Right lobe of liver (tissue), 6 donors: ENCODE results near the gene KCNMA1. TPM values are rescaled to one million over a fixed set of nuclear protein-coding genes. Genes with fewer than 3 reads are reported as not detected.

Experiments
- ATAC-seq, 4 donors: fragments of 200-7000 bp; cut with Tn5 transposase; one replicate each; pipeline ENCODE4 v1.9.1; 2020; ENCODE audit warnings: mild to moderate bottlenecking in 4 of 4, moderate library complexity in 4 of 4
- DNase-seq, 3 donors: peaks; one replicate each; pipeline ENCODE4 v3.0.0-alpha.2; 2020
- H3K27ac ChIP-seq, 3 donors: fragments of 200-600 bp; one replicate each; pipeline ENCODE4 v1.8.0; 2022
- H3K27me3 ChIP-seq, 2 donors: fragments of 200-600 bp; one replicate each; pipeline ENCODE4 v1.8.0; 2022
- H3K36me3 ChIP-seq, 4 donors: fragments of 200-600 bp; sonication (generic) in 1 of 4; one replicate each; pipeline versions ENCODE4 v1.5.1 to v1.8.0; 2017 to 2022; ENCODE audit warnings: control low read depth in 1 of 4
- H3K4me1 ChIP-seq, 4 donors: fragments of 200-600 bp; sonication (generic) in 1 of 4; one replicate each; pipeline versions ENCODE4 v1.5.1 to v1.8.0; 2017 to 2022; ENCODE audit warnings: control low read depth in 1 of 4
- H3K4me3 ChIP-seq, 3 donors: fragments of 200-600 bp; one replicate each; pipeline ENCODE4 v1.8.0; 2022
- H3K9me3 ChIP-seq, 4 donors: fragments of 200-600 bp; sonication (generic) in 1 of 4; one replicate each; pipeline versions ENCODE4 v1.5.1 to v1.8.0; 2017 to 2022; ENCODE audit warnings: control low read depth in 1 of 4
- POLR2A ChIP-seq: fragments of 450-650 bp; IDR thresholded peaks from one replicate; pipeline ENCODE4 v1.6.1; 2017; ENCODE audit warnings: antibody characterized with exemption, mild to moderate bottlenecking
- WGBS: methylation state at CpG from one replicate; pipeline ENCODE4 v1.1.6; 2018; ENCODE audit warnings: low coverage, low lambda C conversion rate; ENCODE audit not compliant: insufficient coverage; ENCODE audit errors: missing lambda C conversion rate; 5-methylcytosine and 5-hydroxymethylcytosine counted together
- intact Hi-C, 2 donors: fragments of 100-400 bp; cut with DNase I; formaldehyde crosslinking; loops; one replicate each; pipeline versions ENCODE4 v1.11.2 to v1.14.1; 2022
- total RNA-seq, 6 experiments: library from RNA; depleted of rRNA in 2 of 6; stranded (reverse); fragments of >200 nt in 2 of 6; fragmentation: NEBNext Ultra II Directional in 3 of 6; extraction: Animal tissue kit (Norgen Biotek cat#: 25700) in 3 of 6; gene quantifications; one replicate each; pipeline versions ENCODE4 v1.1.0 to v1.2.4, GENCODE V29; 2016 to 2023
- TF ChIP-seq, protein P1 (sequence below), 4 donors: fragments of 200-600 bp in 3 of 4; fragments of 450-650 bp in 1 of 4; IDR thresholded peaks; one replicate each; pipeline versions ENCODE4 v1.5.1 to v1.8.0; 2016 to 2022; ENCODE audit warnings: antibody characterized with exemption in 4 of 4, mild to moderate bottlenecking in 2 of 4
- donor health status: DM: no; HTN: yes; CAD: no.
- donor health status: DM: no; HTN: no; CAD: no.
- donor health status: DM: no; HTN: no; CAD: no.
- donor health status: DM: no; HTN: yes; CAD: no.
- donor health status: DM: no; HTN: yes; CAD: no.

Gene KCNMA1
- total RNA-seq, 6 experiments from 2014 or later = 5.7 to 48.0 (median 15.1) TPM

DNA sequence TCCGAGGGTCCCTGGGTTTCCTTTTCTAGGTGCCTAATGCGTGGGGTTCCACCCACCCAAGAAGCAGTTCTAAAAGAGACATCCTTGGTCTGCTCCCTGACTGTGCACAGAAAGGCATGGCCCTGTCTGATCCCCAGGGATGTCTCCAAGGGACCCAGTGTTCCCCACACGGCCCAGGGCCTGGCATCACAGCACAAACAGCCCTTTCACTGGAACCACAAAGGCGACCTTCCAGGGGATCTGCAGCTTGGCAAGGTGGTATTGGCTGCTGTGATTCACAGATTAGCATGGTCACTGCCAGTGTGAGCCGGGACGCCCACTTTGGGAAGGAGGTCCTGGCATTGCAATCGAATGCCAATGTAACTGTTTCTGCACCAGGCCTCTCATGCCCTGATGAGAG is 6.4 kb downstream of the KCNMA1 start:
- ATAC-seq (no peak), DNase-seq (peak in 1 of 3 donors; percentile 37)
- no peak overlapping the region for H3K4me3 ChIP-seq
- H3K4me1 ChIP-seq = peaks cover 0 to 4% (median 0%) of the 10 kb centered on the region in 4 donors
- 89% methylated on average over 5 of the region's 7 CpGs for WGBS
- no peaks in the 10 kb centered on the region for H3K36me3 ChIP-seq
- H3K27me3 ChIP-seq = no peaks in the 10 kb centered on the region
- no peak overlapping the region for H3K27ac ChIP-seq
- intact Hi-C loops = no loop called here
- no peaks in the 10 kb centered on the region for H3K9me3 ChIP-seq
- no peak for TF ChIP-seq POLR2A

- H3K36me3 ChIP-seq = no peaks in the 10 kb centered on the region
- H3K27ac ChIP-seq = no peak overlapping the region
- H3K4me3 ChIP-seq = no peak overlapping the region
- peak in 1 of 3 donors; percentile 9 for DNase-seq
- H3K4me1 ChIP-seq = peaks cover 0 to 4% (median 0%) of the 10 kb centered on the region in 4 donors
- no peak for ATAC-seq
- no peaks in the 10 kb centered on the region for H3K27me3 ChIP-seq
- TF ChIP-seq POLR2A = no peak
- TF ChIP-seq, protein P1, sequence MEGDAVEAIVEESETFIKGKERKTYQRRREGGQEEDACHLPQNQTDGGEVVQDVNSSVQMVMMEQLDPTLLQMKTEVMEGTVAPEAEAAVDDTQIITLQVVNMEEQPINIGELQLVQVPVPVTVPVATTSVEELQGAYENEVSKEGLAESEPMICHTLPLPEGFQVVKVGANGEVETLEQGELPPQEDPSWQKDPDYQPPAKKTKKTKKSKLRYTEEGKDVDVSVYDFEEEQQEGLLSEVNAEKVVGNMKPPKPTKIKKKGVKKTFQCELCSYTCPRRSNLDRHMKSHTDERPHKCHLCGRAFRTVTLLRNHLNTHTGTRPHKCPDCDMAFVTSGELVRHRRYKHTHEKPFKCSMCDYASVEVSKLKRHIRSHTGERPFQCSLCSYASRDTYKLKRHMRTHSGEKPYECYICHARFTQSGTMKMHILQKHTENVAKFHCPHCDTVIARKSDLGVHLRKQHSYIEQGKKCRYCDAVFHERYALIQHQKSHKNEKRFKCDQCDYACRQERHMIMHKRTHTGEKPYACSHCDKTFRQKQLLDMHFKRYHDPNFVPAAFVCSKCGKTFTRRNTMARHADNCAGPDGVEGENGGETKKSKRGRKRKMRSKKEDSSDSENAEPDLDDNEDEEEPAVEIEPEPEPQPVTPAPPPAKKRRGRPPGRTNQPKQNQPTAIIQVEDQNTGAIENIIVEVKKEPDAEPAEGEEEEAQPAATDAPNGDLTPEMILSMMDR (IDR thresholded peaks at IDR 0.05) = no peak
- intact Hi-C loops = no loop called here
- H3K9me3 ChIP-seq = no peaks in the 10 kb centered on the region
- WGBS = 80% methylated on average over 1 of the region's 5 CpGs
Observed at GRCh38 chr10:77630507-77630848, 7.1 kb downstream of the KCNMA1 start.

DNA sequence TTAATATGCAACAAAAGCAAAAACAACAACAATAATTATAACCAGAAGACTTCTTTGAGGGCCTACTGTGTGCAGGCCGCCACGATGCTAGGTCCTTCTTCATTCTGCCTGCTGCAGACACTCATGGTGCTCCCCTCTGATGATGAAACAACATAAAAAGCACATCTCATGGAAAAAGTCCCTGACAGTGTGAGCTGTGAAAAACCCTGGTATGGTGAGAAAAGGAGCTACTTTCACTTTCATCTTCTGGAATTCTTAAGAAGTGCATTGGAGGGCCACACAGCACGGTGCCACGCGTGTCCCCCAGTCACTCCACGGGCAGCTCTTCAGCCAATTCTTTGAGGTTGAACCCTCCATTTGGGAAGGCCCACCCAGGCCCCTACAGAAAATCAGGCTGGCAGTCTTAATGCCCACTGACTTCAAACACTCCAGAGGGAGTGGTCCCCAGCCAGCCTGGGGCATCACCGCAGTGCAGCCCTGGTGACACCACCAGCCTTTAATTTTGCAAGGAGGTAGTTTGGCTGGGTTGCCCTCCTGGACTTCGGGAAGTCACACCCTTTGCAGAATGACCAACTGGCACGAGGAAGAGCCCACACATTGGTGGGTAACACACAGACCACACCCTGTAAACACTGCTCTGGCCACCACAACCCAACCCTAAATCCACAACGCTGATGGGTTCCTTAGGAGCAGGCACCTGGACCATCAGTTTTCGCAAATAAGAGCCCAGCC is 7.7 kb downstream of the KCNMA1 start:
- Histone ChIP-seq H3K27ac (no peak overlapping the region), H3K27me3 (no peaks in the 10 kb centered on the region), H3K4me1 (peaks cover 0 to 2% (median 0%) of the 10 kb centered on the region in 4 donors), H3K36me3 (no peaks in the 10 kb centered on the region), H3K4me3 (no peak overlapping the region), H3K9me3 (no peaks in the 10 kb centered on the region)
- WGBS = 56% methylated on average over 8 of the region's 11 CpGs
- ATAC-seq (peak in 2 of 4 donors; percentile 35 to 36), DNase-seq (peak in 1 of 3 donors; percentile 21)
- TF ChIP-seq, protein P1 (IDR thresholded peaks at IDR 0.05) = no peak
- no peak for TF ChIP-seq POLR2A
- intact Hi-C loops = no loop called here

DNA sequence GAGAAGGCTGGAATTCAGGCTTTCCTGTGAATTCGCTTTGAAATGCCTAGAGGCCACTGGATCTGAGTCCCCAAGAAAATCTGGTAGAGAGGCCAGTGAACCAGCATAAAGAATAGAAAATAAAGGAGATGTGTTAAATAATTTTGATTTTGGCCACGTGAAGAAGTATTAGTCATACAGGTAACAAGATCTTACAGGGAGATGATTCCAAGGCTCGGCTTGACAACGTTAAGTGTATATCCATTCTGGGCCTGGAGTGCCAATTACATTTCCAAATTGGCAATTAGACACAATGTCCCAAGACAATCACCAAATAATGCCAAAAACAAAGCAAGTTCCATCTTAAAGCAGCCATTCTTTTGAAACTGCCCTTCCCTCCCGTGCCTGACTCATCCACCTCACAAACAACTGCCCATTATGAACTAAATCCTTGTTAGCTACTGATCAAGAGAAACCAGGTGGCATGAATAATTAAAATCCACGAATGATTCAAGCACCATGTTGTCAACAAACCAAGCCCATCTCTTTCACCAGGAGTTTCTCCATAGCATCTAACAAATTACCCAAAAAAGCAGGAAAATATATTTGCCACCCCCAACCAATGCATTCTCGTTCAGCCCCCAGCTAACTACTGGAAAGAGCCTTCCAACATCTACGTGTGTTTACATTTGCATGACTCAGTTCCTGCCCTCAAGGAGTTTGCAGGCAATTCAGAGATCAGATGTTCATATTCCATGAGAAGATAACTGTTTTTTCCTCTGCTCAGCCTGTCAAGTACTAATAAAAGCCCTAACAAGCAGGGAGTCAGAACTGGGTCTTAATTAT is 8.5 kb downstream of the KCNMA1 start:
- Histone ChIP-seq H3K27ac (no peak overlapping the region), H3K4me3 (no peak overlapping the region), H3K27me3 (no peaks in the 10 kb centered on the region), H3K36me3 (no peaks in the 10 kb centered on the region), H3K4me1 (no peaks in the 10 kb centered on the region), H3K9me3 (no peaks in the 10 kb centered on the region)
- intact Hi-C loops = no loop called here
- TF ChIP-seq POLR2A = no peak
- TF ChIP-seq, protein P1 (IDR thresholded peaks at IDR 0.05) = no peak
- DNase-seq (no peak), ATAC-seq (no peak)
- 87% methylated on average over 7 of the region's 8 CpGs for WGBS
